Common myeloid progenitor, CD34-positive (primary cell): ENCODE measurements around the gene PRDM16.

Experiments
- CTCF ChIA-PET: fragments of 350-600 bp; sonication (Branson Sonifier 250); formaldehyde crosslinking; loops from one replicate; lab custom pipeline; 2021; ENCODE audit warnings: antibody characterized with exemption; lab: Charles Lee
- POLR2A ChIA-PET: fragments of 350-600 bp; sonication (Branson Sonifier 250); formaldehyde crosslinking; loops from one replicate; lab custom pipeline; 2021; ENCODE audit warnings: antibody characterized with exemption; lab: Charles Lee
- DNase-seq, 3 donors: peaks; one replicate each; pipeline versions ENCODE4 v3.0.0 to v3.0.0-alpha.2; 2013
- H3K27ac ChIP-seq, 2 experiments: 1 replicate in 1 of 2; 2 replicates in 1 of 2; pipeline ENCODE4 v1.7.0; 2013; ENCODE audit warnings: inconsistent platforms in 2 of 2, low read length in 2 of 2, mild to moderate bottlenecking in 2 of 2, low read depth in 1 of 2, moderate library complexity in 1 of 2; ENCODE audit not compliant: severe bottlenecking in 2 of 2, insufficient read depth in 1 of 2, poor library complexity in 1 of 2
- H3K27me3 ChIP-seq, 5 experiments: replicated peaks in 2 of 5; 1 replicate in 3 of 5; 2 replicates in 2 of 5; pipeline versions ENCODE4 v1.6.1 to v1.7.0; 2013; ENCODE audit warnings: low read length in 4 of 5, mild to moderate bottlenecking in 2 of 5, moderate library complexity in 2 of 5, inconsistent platforms in 1 of 5; ENCODE audit not compliant: insufficient read depth in 5 of 5, control insufficient read depth in 4 of 5
- H3K36me3 ChIP-seq, 4 experiments: 1 replicate in 2 of 4; 2 replicates in 2 of 4; pipeline versions ENCODE4 v1.6.1 to v1.7.0; 2013; ENCODE audit warnings: low read length in 3 of 4, control low read depth in 1 of 4, mild to moderate bottlenecking in 1 of 4; ENCODE audit not compliant: control insufficient read depth in 4 of 4, insufficient read depth in 4 of 4
- H3K4me1 ChIP-seq, 4 experiments: 1 replicate in 3 of 4; 2 replicates in 1 of 4; pipeline versions ENCODE4 v1.6.1 to v1.7.1; 2013; ENCODE audit warnings: low read length in 3 of 4, mild to moderate bottlenecking in 3 of 4, control low read depth in 1 of 4, inconsistent platforms in 1 of 4, moderate library complexity in 1 of 4; ENCODE audit not compliant: control insufficient read depth in 4 of 4, insufficient read depth in 4 of 4; ENCODE audit errors: control extremely low read depth in 1 of 4
- H3K4me3 ChIP-seq, 7 experiments: 1 replicate in 4 of 7; 2 replicates in 3 of 7; pipeline versions ENCODE4 v1.5.1 to v1.7.0; 2013; ENCODE audit warnings: mild to moderate bottlenecking in 7 of 7, low read length in 6 of 7, moderate library complexity in 6 of 7, inconsistent platforms in 2 of 7, low read depth in 2 of 7, control low read depth in 1 of 7; ENCODE audit not compliant: insufficient read depth in 4 of 7, control insufficient read depth in 1 of 7; ENCODE audit errors: extremely low read depth in 1 of 7
- H3K9me3 ChIP-seq, 5 experiments: 1 replicate in 4 of 5; 2 replicates in 1 of 5; pipeline versions ENCODE4 v1.6.1 to v1.7.1; 2013; ENCODE audit warnings: low read length in 4 of 5, mild to moderate bottlenecking in 2 of 5, inconsistent platforms in 1 of 5, low read depth in 1 of 5, moderate library complexity in 1 of 5; ENCODE audit not compliant: control insufficient read depth in 4 of 5, insufficient read depth in 2 of 5; ENCODE audit errors: control extremely low read depth in 1 of 5
- WGBS: methylation state at CpG from one replicate; pipeline ENCODE4 v1.1.5; 2013; ENCODE audit not compliant: insufficient coverage; 5-methylcytosine and 5-hydroxymethylcytosine counted together

Gene PRDM16

DNA sequence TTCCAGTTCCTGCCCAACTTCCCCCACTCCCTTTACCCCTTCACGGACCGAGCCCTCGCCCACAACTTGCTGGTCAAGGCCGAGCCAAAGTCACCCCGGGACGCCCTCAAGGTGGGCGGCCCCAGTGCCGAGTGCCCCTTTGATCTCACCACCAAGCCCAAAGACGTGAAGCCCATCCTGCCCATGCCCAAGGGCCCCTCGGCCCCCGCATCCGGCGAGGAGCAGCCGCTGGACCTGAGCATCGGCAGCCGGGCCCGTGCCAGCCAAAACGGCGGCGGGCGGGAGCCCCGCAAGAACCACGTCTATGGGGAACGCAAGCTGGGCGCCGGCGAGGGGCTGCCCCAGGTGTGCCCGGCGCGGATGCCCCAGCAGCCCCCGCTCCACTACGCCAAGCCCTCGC, 343.4 kb downstream of the PRDM16 start:
- H3K27me3 ChIP-seq = no peaks in the 10 kb centered on the region
- H3K36me3 ChIP-seq = peaks cover 0 to 4% (median 0%) of the 10 kb centered on the region in 4 experiments
- no peak for DNase-seq
- WGBS = 98% methylated on average over 29 of the region's 33 CpGs
- CTCF ChIA-PET = no interaction called here
- peaks cover 0 to 11% (median 3%) of the 10 kb centered on the region in 5 experiments for H3K9me3 ChIP-seq
- POLR2A ChIA-PET = no interaction called here
- no peak overlapping the region for H3K4me3 ChIP-seq
- no peak overlapping the region for H3K27ac ChIP-seq
- no peaks in the 10 kb centered on the region for H3K4me1 ChIP-seq

DNA sequence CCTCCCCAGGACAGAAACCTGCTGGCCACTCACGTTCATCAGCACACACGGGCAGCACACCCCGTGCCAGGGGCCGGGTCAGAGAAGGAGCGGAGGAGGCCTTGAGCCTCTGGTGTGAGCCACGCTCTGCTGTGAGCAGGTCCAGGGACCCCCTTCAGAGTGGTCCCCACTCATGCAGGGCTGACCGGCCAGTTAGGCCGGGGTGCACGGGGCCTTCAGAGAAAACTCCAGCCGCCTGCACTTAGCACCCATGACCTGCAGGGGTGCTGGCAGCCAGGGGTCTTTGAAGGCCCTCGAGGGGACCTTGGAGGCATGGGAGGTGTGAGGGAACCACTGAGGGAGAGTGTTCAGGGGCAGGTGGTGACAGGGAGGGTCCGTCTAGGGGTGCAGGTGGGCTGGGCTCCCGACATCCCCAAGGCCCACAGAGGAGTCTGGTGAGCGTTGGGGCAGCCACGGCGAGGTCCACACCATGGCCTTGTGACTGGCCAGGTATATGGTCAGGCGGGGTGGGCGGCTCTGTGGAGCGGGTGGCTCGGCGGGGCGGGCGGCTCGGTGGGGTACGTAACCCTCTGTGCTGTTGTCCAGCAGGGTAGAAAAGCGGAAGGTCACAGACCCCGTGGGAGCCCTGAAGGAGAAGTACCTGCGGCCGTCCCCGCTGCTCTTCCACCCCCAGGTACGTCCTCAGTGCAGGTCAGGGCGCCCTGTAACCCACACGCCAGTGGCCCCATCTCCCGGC, 345.1 kb downstream of the PRDM16 start:
- DNase-seq = no peak
- CTCF ChIA-PET = no interaction called here
- H3K27me3 ChIP-seq = no peaks in the 10 kb centered on the region
- H3K4me1 ChIP-seq = no peaks in the 10 kb centered on the region
- POLR2A ChIA-PET = no interaction called here
- no peak overlapping the region for H3K4me3 ChIP-seq
- peaks cover 0 to 11% (median 3%) of the 10 kb centered on the region in 5 experiments for H3K9me3 ChIP-seq
- peaks cover 0 to 14% (median 3%) of the 10 kb centered on the region in 4 experiments for H3K36me3 ChIP-seq
- WGBS = 96% methylated on average over 29 of the region's 34 CpGs
- no peak overlapping the region for H3K27ac ChIP-seq

GRCh38 chr1:3415260-3416090, 346.5 kb downstream of the PRDM16 start:
- Histone ChIP-seq H3K4me1 (no peaks in the 10 kb centered on the region), H3K36me3 (peaks cover 0 to 15% (median 3%) of the 10 kb centered on the region in 4 experiments), H3K27me3 (no peaks in the 10 kb centered on the region), H3K4me3 (no peak overlapping the region), H3K27ac (no peak overlapping the region), H3K9me3 (peaks cover 0 to 11% (median 3%) of the 10 kb centered on the region in 5 experiments)
- CTCF ChIA-PET = interaction anchor here (1.2 kb wide), 1 partner anchor 8 kb away, joined by 3 read pairs; no protein-coding TSS in a partner anchor
- POLR2A ChIA-PET = no interaction called here
- DNase-seq = no peak
- 97% methylated on average over 38 of the region's 39 CpGs for WGBS

GRCh38 chr1:3417082-3417739, 348.2 kb downstream of the PRDM16 start:
- no peak overlapping the region for H3K4me3 ChIP-seq
- ChIA-PET CTCF (interaction anchor here (1.8 to 1.9 kb wide), 2 partner anchors 12 to 14 kb away, joined by 4 to 6 read pairs; no protein-coding TSS in a partner anchor), POLR2A (no interaction called here)
- H3K4me1 ChIP-seq = peaks cover 0 to 10% (median 8%) of the 10 kb centered on the region in 4 experiments
- peaks cover 0 to 11% (median 3%) of the 10 kb centered on the region in 5 experiments for H3K9me3 ChIP-seq
- WGBS = 98% methylated on average over 5 of the region's 6 CpGs
- H3K27ac ChIP-seq = no peak overlapping the region
- peaks cover 0 to 16% (median 3%) of the 10 kb centered on the region in 4 experiments for H3K36me3 ChIP-seq
- no peaks in the 10 kb centered on the region for H3K27me3 ChIP-seq
- peak in 1 of 3 donors; percentile 32 for DNase-seq

DNA sequence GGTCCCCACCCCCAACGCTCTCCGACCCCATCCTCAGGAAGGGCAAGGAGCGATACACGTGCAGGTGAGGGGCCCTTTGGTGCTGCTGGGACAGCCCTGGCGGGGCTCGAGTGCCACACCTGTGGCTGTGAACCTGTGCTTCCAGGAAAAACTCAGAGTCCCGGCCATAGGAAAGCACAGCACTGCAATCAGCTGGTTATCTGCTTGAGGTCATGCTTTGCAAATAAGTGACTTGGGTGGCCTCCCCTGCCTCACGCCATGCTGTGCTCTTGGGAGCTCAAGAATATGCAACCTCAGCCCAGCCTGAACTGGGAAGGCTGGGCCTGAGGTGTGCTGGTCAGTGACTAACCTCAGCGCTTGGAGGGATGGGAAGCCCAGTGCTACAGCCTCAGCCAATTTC, 348.9 kb downstream of the PRDM16 start:
- Histone ChIP-seq H3K4me1 (peaks cover 0 to 17% (median 12%) of the 10 kb centered on the region in 4 experiments), H3K36me3 (peaks cover 0 to 16% (median 3%) of the 10 kb centered on the region in 4 experiments), H3K27ac (no peak overlapping the region), H3K4me3 (no peak overlapping the region), H3K9me3 (peaks cover 0 to 11% (median 3%) of the 10 kb centered on the region in 5 experiments), H3K27me3 (no peaks in the 10 kb centered on the region)
- DNase-seq = no peak
- CTCF ChIA-PET = interaction anchor here (1.8 to 1.9 kb wide), 2 partner anchors 12 to 15 kb away, joined by 4 to 6 read pairs; no protein-coding TSS in a partner anchor
- POLR2A ChIA-PET = no interaction called here
- 95% methylated on average over 9 of the region's 9 CpGs for WGBS

DNA sequence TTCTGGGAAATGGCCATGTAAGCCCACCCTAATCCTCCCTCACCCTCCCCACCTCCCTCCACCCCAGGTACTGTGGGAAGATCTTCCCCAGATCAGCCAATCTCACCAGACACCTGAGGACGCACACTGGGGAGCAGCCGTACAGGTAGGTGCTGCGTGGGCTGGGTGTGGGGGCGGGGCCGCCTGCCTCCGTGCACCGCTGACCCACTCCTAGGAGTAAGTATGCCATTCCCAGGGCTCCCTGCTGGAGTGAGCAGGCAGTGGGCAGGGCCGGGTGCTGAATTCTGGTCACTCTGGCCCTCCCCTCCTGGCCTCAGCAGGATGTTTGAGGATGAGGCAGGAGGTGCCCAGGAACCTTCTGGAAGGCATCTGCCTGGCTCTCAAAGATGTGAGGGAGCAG, 349.6 kb downstream of the PRDM16 start:
- ChIA-PET CTCF (no interaction called here), POLR2A (no interaction called here)
- no peak overlapping the region for H3K4me3 ChIP-seq
- H3K9me3 ChIP-seq = peaks cover 0 to 11% (median 3%) of the 10 kb centered on the region in 5 experiments
- DNase-seq = no peak
- no peak overlapping the region for H3K27ac ChIP-seq
- 98% methylated on average over 8 of the region's 8 CpGs for WGBS
- H3K27me3 ChIP-seq = no peaks in the 10 kb centered on the region
- peaks cover 0 to 16% (median 3%) of the 10 kb centered on the region in 4 experiments for H3K36me3 ChIP-seq
- peaks cover 0 to 23% (median 18%) of the 10 kb centered on the region in 4 experiments for H3K4me1 ChIP-seq
